K562 (cell line): ENCODE data around the gene CDH20. TPM values are rescaled to one million over a fixed set of nuclear protein-coding genes. Genes with fewer than 3 reads are reported as not detected.

Experiments
- ATAC-seq: fragments of 200-7000 bp; cut with Tn5 transposase; 3 replicates; pipeline ENCODE4 v1.9.1; 2020; ENCODE audit warnings: moderate library complexity
- BruUV-seq: library from RNA; stranded (reverse); fragments of 400-500 nt; replicated peaks from 2 replicates; lab custom pipeline; 2021; lab: Mats Ljungman, UMichigan
- CTCF ChIA-PET: fragments of 300-600 bp; formaldehyde crosslinking; extraction: SDS; loops from one replicate; lab custom pipeline; 2021; ENCODE audit warnings: low intra/inter-chr PET ratio; lab: Yijun Ruan, JAX
- POLR2A ChIA-PET: fragments of 300-600, 350-650 bp; sonication (Branson Sonifier 250); formaldehyde crosslinking; extraction: SDS; loops from one replicate; lab custom pipeline; 2021; ENCODE audit warnings: antibody characterized with exemption, inconsistent platforms; lab: Yijun Ruan, JAX
- DNase-seq, 4 experiments: peaks; one replicate each; pipeline versions ENCODE4 v3.0.0 to v3.0.0-alpha.2; 2011 to 2018; ENCODE audit warnings: low spot score in 3 of 4, mixed read lengths in 3 of 4; ENCODE audit errors: extremely low read depth in 1 of 4
- FAIRE-seq: peaks from 2 replicates; lab custom pipeline; 2011; peaks lifted over from hg19 to GRCh38; lab: Jason Lieb, UNC
- H2AFZ ChIP-seq: 2 replicates; pipeline ENCODE4 v1.6.0; 2011; ENCODE audit warnings: low read depth, low read length, control low read depth, inconsistent platforms
- H3K27ac ChIP-seq: fragments of 200-600 bp; 3 replicates; pipeline ENCODE4 v1.8.0; 2011; ENCODE audit warnings: low read depth, mild to moderate bottlenecking, control low read depth, inconsistent platforms, low read length, moderate library complexity, mixed read lengths; ENCODE audit errors: extremely low read depth
- H3K27me3 ChIP-seq, 2 experiments: fragments of 300-600 bp in 1 of 2; 2 replicates in 1 of 2; 3 replicates in 1 of 2; pipeline versions ENCODE4 v1.6.0 to v1.8.0; 2011; ENCODE audit warnings: inconsistent platforms in 2 of 2, low read length in 2 of 2, mild to moderate bottlenecking in 1 of 2, mixed read lengths in 1 of 2, moderate library complexity in 1 of 2; ENCODE audit not compliant: control insufficient read depth in 2 of 2, insufficient read depth in 2 of 2
- H3K36me3 ChIP-seq: fragments of 300-600 bp; 3 replicates; pipeline ENCODE4 v1.8.0; 2011; ENCODE audit warnings: mild to moderate bottlenecking, low read length, inconsistent platforms; ENCODE audit not compliant: control insufficient read depth, insufficient read depth
- H3K4me1 ChIP-seq, 2 experiments: fragments of 200-600 bp in 1 of 2; replicated peaks in 1 of 2; 2 replicates in 1 of 2; 3 replicates in 1 of 2; pipeline versions ENCODE4 v1.5.1 to v1.8.0; 2011; ENCODE audit warnings: inconsistent platforms in 2 of 2, low read length in 2 of 2, mild to moderate bottlenecking in 1 of 2, mixed read lengths in 1 of 2, moderate library complexity in 1 of 2; ENCODE audit not compliant: control insufficient read depth in 2 of 2, insufficient read depth in 2 of 2
- H3K4me2 ChIP-seq: 2 replicates; pipeline ENCODE4 v1.6.1; 2011; ENCODE audit warnings: low read length, control low read depth, inconsistent platforms, mixed read lengths; ENCODE audit not compliant: insufficient read depth
- H3K4me3 ChIP-seq: fragments of 200-600 bp; sonication (generic), shearing (Covaris generic); 2 replicates; pipeline ENCODE4 v1.5.1; 2016; ENCODE audit warnings: control low read depth, inconsistent platforms
- H3K79me2 ChIP-seq: fragments of 200-600 bp; 3 replicates; pipeline ENCODE4 v1.8.0; 2011; ENCODE audit warnings: low read length, inconsistent platforms; ENCODE audit not compliant: control insufficient read depth, insufficient read depth
- H3K9ac ChIP-seq, 2 experiments: 2 replicates each; pipeline versions ENCODE4 v1.6.0 to v1.6.1; 2011; ENCODE audit warnings: low read depth in 2 of 2, low read length in 2 of 2, control low read depth in 1 of 2, inconsistent platforms in 1 of 2, mild to moderate bottlenecking in 1 of 2, mixed read lengths in 1 of 2; ENCODE audit not compliant: insufficient read depth in 1 of 2
- H3K9me1 ChIP-seq: one replicate; pipeline ENCODE4 v1.6.0; 2011; ENCODE audit warnings: inconsistent platforms, mild to moderate bottlenecking, low read length, moderate library complexity; ENCODE audit not compliant: control insufficient read depth, insufficient read depth
- H3K9me3 ChIP-seq: replicated peaks from 2 replicates; pipeline ENCODE4 v1.5.1; 2011; ENCODE audit warnings: low read depth, low read length, inconsistent platforms; ENCODE audit not compliant: control insufficient read depth, insufficient read depth
- H4K20me1 ChIP-seq: replicated peaks from 2 replicates; pipeline ENCODE4 v1.6.1; 2011; ENCODE audit warnings: low read length, inconsistent platforms, mixed read lengths; ENCODE audit not compliant: control insufficient read depth, insufficient read depth
- ARID1B ChIP-seq: fragments of 450-650 bp; IDR thresholded peaks from 2 replicates; pipeline ENCODE4 v1.6.1; 2016; ENCODE audit warnings: antibody characterized with exemption, mild to moderate bottlenecking, inconsistent platforms
- BCL6 ChIP-seq: fragments of 250-450 bp; sonication (Bioruptor Pico); IDR thresholded peaks from 2 replicates; pipeline ENCODE4 v1.4.0; 2020
- CBFB ChIP-seq: sonication (generic); formaldehyde crosslinking; IDR thresholded peaks from 2 replicates; pipeline ENCODE4 v1.4.0; 2020; ENCODE audit warnings: mild to moderate bottlenecking, missing genetic modification reagents
- CC2D1A ChIP-seq: fragments of 450-650 bp; IDR thresholded peaks from 2 replicates; pipeline ENCODE4 v1.6.1; 2017; ENCODE audit warnings: mild to moderate bottlenecking
- E2F1 ChIP-seq: sonication (generic); formaldehyde crosslinking; IDR thresholded peaks from 2 replicates; pipeline ENCODE4 v1.8.1; 2023; ENCODE audit warnings: mild to moderate bottlenecking, missing genetic modification reagents, moderate library complexity
- HDGF ChIP-seq: fragments of 450-650 bp; IDR thresholded peaks from 2 replicates; pipeline ENCODE4 v1.6.1; 2016
- MLX ChIP-seq, 2 experiments: fragments of 450-650 bp in 1 of 2; sonication (generic) in 1 of 2; formaldehyde crosslinking; conservative IDR thresholded peaks; 2 replicates each; pipeline versions ENCODE4 v1.4.0 to v1.8.1; 2020 to 2022; ENCODE audit warnings: mild to moderate bottlenecking in 1 of 2, missing genetic modification reagents in 1 of 2
- PCBP2 ChIP-seq: fragments of 200-400 bp; formaldehyde crosslinking; IDR thresholded peaks from 2 replicates; pipeline ENCODE4 v1.6.1; 2018; ENCODE audit warnings: low read length, low read depth, mild to moderate bottlenecking, moderate library complexity; ENCODE audit not compliant: poor library complexity, severe bottlenecking
- SFPQ ChIP-seq: fragments of 200-400 bp; formaldehyde crosslinking; IDR thresholded peaks from 2 replicates; pipeline ENCODE4 v1.6.1; 2017; ENCODE audit warnings: mild to moderate bottlenecking, low read depth, low read length, moderate library complexity
- ZNF444 ChIP-seq: fragments of 250-450 bp; sonication (Bioruptor Pico); IDR thresholded peaks from 2 replicates; pipeline ENCODE4 v1.4.0; 2020; ENCODE audit warnings: mild to moderate bottlenecking, moderate library complexity
- ZNF76 ChIP-seq: fragments of 250-450 bp; sonication (Bioruptor Pico); IDR thresholded peaks from 2 replicates; pipeline ENCODE4 v1.4.0; 2020; ENCODE audit warnings: mild to moderate bottlenecking, moderate library complexity, borderline replicate concordance
- WGBS: fragments of 100-300 bp; shearing (Covaris generic); methylation state at CpG from one replicate; pipeline ENCODE4 v1.1.6; 2016; ENCODE audit warnings: low coverage, mixed read lengths; ENCODE audit not compliant: insufficient coverage; ENCODE audit errors: missing lambda C conversion rate; 5-methylcytosine and 5-hydroxymethylcytosine counted together
- in situ Hi-C: fragments of 300-500 bp; cut with MboI; formaldehyde crosslinking; loops from 4 replicates; pipeline ENCODE4 v1.15.0; 2018; ENCODE audit warnings: inconsistent platforms, mixed read lengths
- intact Hi-C: fragments of 100-400 bp; cut with micrococcal nuclease; formaldehyde crosslinking; loops from 2 replicates; pipeline ENCODE4 v1.14.2; 2022
- polyA plus RNA-seq, 8 experiments: library from polyadenylated mRNA; depleted of rRNA in 4 of 8; stranded (reverse) in 5 of 8; unstranded in 3 of 8; fragments of >200 nt; fragmentation: Nextera tagmentation in 2 of 8; fragmentation: Illumina TruSeq in 1 of 8; extraction: Ambion mirVana in 2 of 8; extraction: Trizol in 1 of 8; gene quantifications; 2 replicates each; pipeline versions ENCODE4 v1.2.1 to v1.2.3, GENCODE V29; 2011 to 2014; ENCODE audit warnings: inconsistent platforms in 1 of 8, missing spikeins in 1 of 8
- total RNA-seq, 7 experiments: library from RNA; depleted of rRNA in 6 of 7; stranded (reverse); fragments of >200 nt in 6 of 7; fragmentation: Illumina TruSeq in 2 of 7; extraction: Trizol in 2 of 7; gene quantifications; 2 replicates each; pipeline versions ENCODE4 v1.2.1 to v1.2.3, GENCODE V29; 2011 to 2021; ENCODE audit warnings: low replicate concordance in 1 of 7
- TF ChIP-seq, protein P1 (sequence below): fragments of 250-450 bp; sonication (Bioruptor Pico); IDR thresholded peaks from 2 replicates; pipeline ENCODE4 v1.9.0; 2021; ENCODE audit warnings: mild to moderate bottlenecking

CDH20 gene
- total and polyA plus RNA-seq, 9 of the 15 experiments (the other 6 are each of a cell fraction or from before 2014, with no cell fraction given), result not detected

GRCh38 chr18:61333746-61334490 lies 688 bp downstream of the CDH20 start:
- no peak overlapping the region for H3K27ac ChIP-seq
- no peak overlapping the region for H3K4me2 ChIP-seq
- POLR2A ChIA-PET, result no interaction called here
- TF ChIP-seq BCL6 (CRISPR knock-in tag), result no peak
- H3K9me3 ChIP-seq, result no peaks in the 10 kb centered on the region
- H3K79me2 ChIP-seq, result no peaks in the 10 kb centered on the region
- FAIRE-seq (no peak), ATAC-seq (no peak), DNase-seq (no peak)
- H3K36me3 ChIP-seq, result no peaks in the 10 kb centered on the region
- 4% methylated on average over 17 of the region's 73 CpGs for WGBS
- intact Hi-C loops, result no loop called here
- H3K9ac ChIP-seq, result no peak overlapping the region
- no peak overlapping the region for H2AFZ ChIP-seq
- CTCF ChIA-PET, result no interaction called here
- BruUV-seq, result no TSS peak
- H3K9me1 ChIP-seq, result no peaks in the 10 kb centered on the region
- no peak overlapping the region for H3K4me3 ChIP-seq
- in situ Hi-C loops, result no loop called here
- no peaks in the 10 kb centered on the region for H3K4me1 ChIP-seq
- no peaks in the 10 kb centered on the region for H3K27me3 ChIP-seq
- H4K20me1 ChIP-seq, result no peaks in the 10 kb centered on the region

GRCh38 chr18:61334491-61334850 lies 1.2 kb downstream of the CDH20 start:
- BruUV-seq, result no TSS peak
- no peak overlapping the region for H3K4me2 ChIP-seq
- no peaks in the 10 kb centered on the region for H3K27me3 ChIP-seq
- POLR2A ChIA-PET, result no interaction called here
- H3K27ac ChIP-seq, result no peak overlapping the region
- 0% methylated on average over 10 of the region's 13 CpGs for WGBS
- FAIRE-seq, result no peak
- in situ Hi-C loops, result no loop called here
- no peaks in the 10 kb centered on the region for H3K36me3 ChIP-seq
- no peaks in the 10 kb centered on the region for H3K4me1 ChIP-seq
- no peak overlapping the region for H3K4me3 ChIP-seq
- TF ChIP-seq, protein P1, sequence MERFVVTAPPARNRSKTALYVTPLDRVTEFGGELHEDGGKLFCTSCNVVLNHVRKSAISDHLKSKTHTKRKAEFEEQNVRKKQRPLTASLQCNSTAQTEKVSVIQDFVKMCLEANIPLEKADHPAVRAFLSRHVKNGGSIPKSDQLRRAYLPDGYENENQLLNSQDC (CRISPR knock-in tag), result no peak
- TF ChIP-seq ZNF76, result no peak
- no peak for TF ChIP-seq CC2D1A
- no peak for TF ChIP-seq SFPQ
- no peak for TF ChIP-seq ZNF444
- no peak for TF ChIP-seq E2F1 (CRISPR knock-in tag)
- no peak for TF ChIP-seq MLX (CRISPR knock-in tag; conservative IDR thresholded peaks at IDR 0.05)
- TF ChIP-seq CBFB, result no peak
- no peak for TF ChIP-seq ARID1B
- no peak for TF ChIP-seq HDGF
- no peak for TF ChIP-seq PCBP2
- TF ChIP-seq, all 486 proteins: peak for 0
- intact Hi-C loops, result no loop called here
- H3K79me2 ChIP-seq, result no peaks in the 10 kb centered on the region
- CTCF ChIA-PET, result no interaction called here
- no peaks in the 10 kb centered on the region for H3K9me1 ChIP-seq
- ATAC-seq (no peak), DNase-seq (no peak)
- H3K9me3 ChIP-seq, result no peaks in the 10 kb centered on the region
- H4K20me1 ChIP-seq, result no peaks in the 10 kb centered on the region
- H3K9ac ChIP-seq, result no peak overlapping the region
- H2AFZ ChIP-seq, result no peak overlapping the region
